Sigmoid colon (tissue), 7 donors: Measurements from ENCODE around the gene CNNM3. TPM values are rescaled to one million over a fixed set of nuclear protein-coding genes. Genes with fewer than 3 reads are reported as not detected.

Experiments used
- DNase-seq: peaks from one replicate; pipeline ENCODE4 v3.0.0-alpha.2; 2019
- H3K27ac ChIP-seq, 4 donors: fragments of 200-600 bp; sonication (generic); one replicate each; pipeline ENCODE4 v1.5.1; 2016 to 2019; ENCODE audit warnings: mild to moderate bottlenecking in 1 of 4
- H3K27me3 ChIP-seq, 3 donors: fragments of 200-600 bp; sonication (generic); one replicate each; pipeline ENCODE4 v1.5.1; 2019; ENCODE audit warnings: mild to moderate bottlenecking in 1 of 3
- H3K36me3 ChIP-seq, 4 donors: fragments of 200-600 bp; sonication (generic); one replicate each; pipeline ENCODE4 v1.5.1; 2016 to 2019
- H3K4me1 ChIP-seq, 4 donors: fragments of 200-600 bp; sonication (generic); one replicate each; pipeline ENCODE4 v1.5.1; 2017 to 2019
- H3K4me3 ChIP-seq, 4 donors: fragments of 200-600 bp; sonication (generic); one replicate each; pipeline ENCODE4 v1.5.1; 2017 to 2019; ENCODE audit warnings: mild to moderate bottlenecking in 2 of 4, moderate library complexity in 1 of 4
- H3K9me3 ChIP-seq, 4 donors: fragments of 200-600 bp in 3 of 4; sonication (generic) in 3 of 4; one replicate each; pipeline versions ENCODE4 v1.5.1 to v1.6.1; 2013 to 2019
- CTCF ChIP-seq, 4 experiments: fragments of 450-650 bp in 3 of 4; fragments of 200-600 bp in 1 of 4; IDR thresholded peaks; one replicate each; pipeline ENCODE4 v1.5.1; 2016 to 2019; ENCODE audit warnings: antibody characterized with exemption in 4 of 4, mild to moderate bottlenecking in 3 of 4, moderate library complexity in 2 of 4
- EP300 ChIP-seq, 4 donors: sonication (generic); formaldehyde crosslinking; IDR thresholded peaks; one replicate each; pipeline ENCODE4 v1.6.1; 2017; ENCODE audit warnings: antibody characterized with exemption in 4 of 4
- POLR2A ChIP-seq, 2 donors: fragments of 450-650 bp; IDR thresholded peaks; one replicate each; pipeline ENCODE4 v1.6.1; 2016; ENCODE audit warnings: antibody characterized with exemption in 2 of 2, mild to moderate bottlenecking in 2 of 2, moderate library complexity in 2 of 2
- POLR2AphosphoS5 ChIP-seq, 4 donors: sonication (generic); formaldehyde crosslinking; IDR thresholded peaks; one replicate each; pipeline ENCODE4 v1.6.1; 2017; ENCODE audit warnings: antibody characterized with exemption in 4 of 4
- WGBS, 2 donors: extraction: QIAGEN DNeasy Blood & Tissue Kit; methylation state at CpG; one replicate each; pipeline ENCODE4 v1.1.7; 2013; 5-methylcytosine and 5-hydroxymethylcytosine counted together
- intact Hi-C: fragments of 100-400 bp; cut with DNase I; formaldehyde crosslinking; loops from one replicate; pipeline ENCODE4 v1.15.1; 2023
- polyA plus RNA-seq, 3 donors: library from polyadenylated mRNA; stranded (reverse); fragments of 200-250 nt; gene quantifications; one replicate each; pipeline ENCODE4 v1.2.3, GENCODE V29; 2013
- total RNA-seq, 4 donors: library from RNA; depleted of rRNA; stranded (reverse); fragments of >200 nt; gene quantifications; one replicate each; pipeline ENCODE4 v1.1.0, GENCODE V29; 2016
- donor health status: healthy with polysubstance abuse.
- donor health status: Bipolar disorder and iron deficiency.
- donor health status: healthy.

Gene CNNM3
- total and polyA plus RNA-seq, 7 donors = 1.2 to 16.6 (median 10.0) TPM

GRCh38 chr2:96872591-96873349, 56.7 kb downstream of the CNNM3 start:
- Histone ChIP-seq H3K4me3 (no peak overlapping the region), H3K9me3 (no peaks in the 10 kb centered on the region), H3K27me3 (no peaks in the 10 kb centered on the region), H3K27ac (peak overlapping the region; percentile 6 to 100 (median 54)), H3K36me3 (no peaks in the 10 kb centered on the region), H3K4me1 (peaks cover 0 to 45% (median 38%) of the 10 kb centered on the region in 4 donors)
- no peak for DNase-seq
- intact Hi-C loops = no loop called here
- WGBS, 2 donors = 81% methylated on average over 14 of the region's 14 CpGs
- TF ChIP-seq POLR2A (IDR thresholded peaks at IDR 0.05) = no peak
- TF ChIP-seq EP300 (IDR thresholded peaks at IDR 0.05) = no peak
- TF ChIP-seq CTCF (IDR thresholded peaks at IDR 0.05) = no peak
- no peak for TF ChIP-seq POLR2AphosphoS5 (IDR thresholded peaks at IDR 0.05)

GRCh38 chr2:96873651-96874096, 57.6 kb downstream of the CNNM3 start:
- Histone ChIP-seq H3K27me3 (no peaks in the 10 kb centered on the region), H3K36me3 (no peaks in the 10 kb centered on the region), H3K9me3 (no peaks in the 10 kb centered on the region), H3K4me3 (no peak overlapping the region), H3K27ac (peak overlapping the region; percentile 6 to 100 (median 54)), H3K4me1 (peaks cover 0 to 42% (median 33%) of the 10 kb centered on the region in 4 donors)
- WGBS, 2 donors = 70 to 78% methylated on average over 8 of the region's 8 CpGs
- peak in 2 of 4 donors; percentile 4 to 5 for TF ChIP-seq POLR2AphosphoS5 (IDR thresholded peaks at IDR 0.05)
- no peak for TF ChIP-seq CTCF (IDR thresholded peaks at IDR 0.05)
- intact Hi-C loops = no loop called here
- DNase-seq = peak; percentile 87

- no peak overlapping the region for H3K4me3 ChIP-seq
- no peak for TF ChIP-seq POLR2A (IDR thresholded peaks at IDR 0.05)
- no peak for TF ChIP-seq EP300 (IDR thresholded peaks at IDR 0.05)
- no peak for TF ChIP-seq CTCF (IDR thresholded peaks at IDR 0.05)
- no peak for TF ChIP-seq POLR2AphosphoS5 (IDR thresholded peaks at IDR 0.05)
- intact Hi-C loops = no loop called here
- peak overlapping the region; percentile 6 to 100 (median 54) for H3K27ac ChIP-seq
- no peaks in the 10 kb centered on the region for H3K9me3 ChIP-seq
- no peaks in the 10 kb centered on the region for H3K36me3 ChIP-seq
- no peak for DNase-seq
- peaks cover 0 to 42% (median 33%) of the 10 kb centered on the region in 4 donors for H3K4me1 ChIP-seq
- 42 to 51% methylated on average over 18 of the region's 18 CpGs for WGBS, 2 donors
- H3K27me3 ChIP-seq = no peaks in the 10 kb centered on the region
These were observed 58.2 kb downstream of the CNNM3 start for GRCh38 chr2:96874198-96874831.

- Histone ChIP-seq H3K36me3 (no peaks in the 10 kb centered on the region), H3K9me3 (no peaks in the 10 kb centered on the region), H3K27me3 (no peaks in the 10 kb centered on the region), H3K27ac (peak overlapping the region in 2 of 4 donors; percentile 13 to 19), H3K4me1 (peaks cover 0 to 42% (median 30%) of the 10 kb centered on the region in 4 donors), H3K4me3 (no peak overlapping the region)
- 80% methylated on average over 14 of the region's 14 CpGs for WGBS, 2 donors
- DNase-seq = no peak
- TF ChIP-seq POLR2A (IDR thresholded peaks at IDR 0.05) (no peak), EP300 (IDR thresholded peaks at IDR 0.05) (no peak), CTCF (IDR thresholded peaks at IDR 0.05) (no peak), POLR2AphosphoS5 (IDR thresholded peaks at IDR 0.05) (no peak)
- intact Hi-C loops = no loop called here
These were observed 59.6 kb downstream of the CNNM3 start for GRCh38 chr2:96875498-96876268.
